CD4-positive, alpha-beta memory T cell (primary cell): ENCODE data around the gene ZNF844. TPM values are rescaled to one million over a fixed set of nuclear protein-coding genes. Genes with fewer than 3 reads are reported as not detected.

Source experiments
- CTCF ChIA-PET: fragments of 350-600 bp; sonication (Branson Sonifier 250); formaldehyde crosslinking; loops from one replicate; lab custom pipeline; 2021; ENCODE audit warnings: inconsistent platforms; ENCODE audit not compliant: partially characterized antibody; lab: Charles Lee
- POLR2A ChIA-PET: fragments of 350-600 bp; sonication (Branson Sonifier 250); formaldehyde crosslinking; loops from one replicate; lab custom pipeline; 2021; ENCODE audit not compliant: partially characterized antibody; lab: Charles Lee
- DNase-seq, 5 donors: peaks; one replicate each; pipeline versions ENCODE4 v3.0.0 to v3.0.0-alpha.2; 2020 to 2022; ENCODE audit warnings: mixed read lengths in 1 of 5
- H3K27ac ChIP-seq: one replicate; pipeline ENCODE4 v1.7.0; 2013; ENCODE audit warnings: low read depth, low read length
- H3K27me3 ChIP-seq: 2 replicates; pipeline ENCODE4 v1.7.0; 2013; ENCODE audit warnings: mild to moderate bottlenecking, low read length, moderate library complexity; ENCODE audit not compliant: insufficient read depth
- H3K36me3 ChIP-seq: 2 replicates; pipeline ENCODE4 v1.7.0; 2013; ENCODE audit warnings: mild to moderate bottlenecking, low read length, moderate library complexity; ENCODE audit not compliant: insufficient read depth
- H3K4me1 ChIP-seq: 2 replicates; pipeline ENCODE4 v1.7.0; 2013; ENCODE audit warnings: mild to moderate bottlenecking, low read length, moderate library complexity; ENCODE audit not compliant: insufficient read depth
- H3K4me3 ChIP-seq, 2 donors: one replicate each; pipeline ENCODE4 v1.7.0; 2013; ENCODE audit warnings: low read length in 2 of 2, mild to moderate bottlenecking in 1 of 2
- H3K9me3 ChIP-seq, 2 donors: one replicate each; pipeline ENCODE4 v1.7.0; 2013; ENCODE audit warnings: low read length in 2 of 2, control low read depth in 1 of 2; ENCODE audit not compliant: control insufficient read depth in 1 of 2
- H3K27ac Mint-ChIP-seq, 7 donors: one replicate each; pipeline ENCODE4 v1.8.0; 2020 to 2021; ENCODE audit warnings: mixed read lengths in 7 of 7, mild to moderate bottlenecking in 6 of 7, inconsistent platforms in 3 of 7, moderate library complexity in 3 of 7
- H3K27me3 Mint-ChIP-seq, 2 donors: one replicate each; pipeline ENCODE4 v1.8.0; 2020 to 2021; ENCODE audit warnings: mixed read lengths in 2 of 2
- H3K36me3 Mint-ChIP-seq, 2 donors: one replicate each; pipeline ENCODE4 v1.8.0; 2020 to 2021; ENCODE audit warnings: mixed read lengths in 2 of 2, inconsistent platforms in 1 of 2, mild to moderate bottlenecking in 1 of 2
- H3K4me1 Mint-ChIP-seq, 4 donors: one replicate each; pipeline ENCODE4 v1.8.0; 2020 to 2021; ENCODE audit warnings: mixed read lengths in 4 of 4, mild to moderate bottlenecking in 1 of 4
- H3K4me3 Mint-ChIP-seq, 8 donors: one replicate each; pipeline ENCODE4 v1.8.0; 2020 to 2021; ENCODE audit warnings: mixed read lengths in 8 of 8, mild to moderate bottlenecking in 7 of 8, moderate library complexity in 6 of 8, inconsistent platforms in 3 of 8
- H3K9me3 Mint-ChIP-seq, 8 donors: one replicate each; pipeline ENCODE4 v1.8.0; 2020 to 2021; ENCODE audit warnings: mixed read lengths in 8 of 8, mild to moderate bottlenecking in 5 of 8, inconsistent platforms in 3 of 8, moderate library complexity in 1 of 8
- intact Hi-C: fragments of 100-400 bp; cut with micrococcal nuclease; formaldehyde crosslinking; loops from one replicate; pipeline ENCODE4 v1.15.1; 2023
- polyA plus RNA-seq, 2 donors: library from polyadenylated mRNA; unstranded; fragments of 300-500 nt; fragmentation: Illumina TruSeq; gene quantifications; one replicate each; pipeline ENCODE4 v1.2.3, GENCODE V29; 2021
- total RNA-seq, 2 experiments: library from RNA; stranded (reverse); gene quantifications; one replicate each; pipeline ENCODE4 v1.2.3, GENCODE V29; 2021

The ZNF844 gene
- total and polyA plus RNA-seq, 4 experiments from 2014 or later: 2.3 to 9.8 (median 6.0) TPM

DNA sequence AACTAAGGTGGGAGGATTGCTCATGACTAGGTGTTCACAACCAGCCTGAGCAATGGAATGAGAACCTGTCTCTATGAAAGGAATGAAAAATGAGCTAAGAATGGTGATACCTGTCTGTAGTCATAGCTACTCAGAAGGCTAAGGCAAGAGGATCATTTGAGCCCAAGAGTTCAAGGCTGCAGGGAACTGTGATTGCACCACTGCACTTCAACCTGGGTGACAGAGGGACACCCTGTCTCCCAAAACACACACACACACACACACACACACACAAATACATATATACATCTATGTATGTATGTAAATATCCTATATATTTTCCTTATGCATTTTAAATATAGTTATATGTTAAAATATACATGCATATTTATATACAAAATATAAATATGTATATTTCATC, 21.6 kb upstream of the ZNF844 start:
- no peaks in the 10 kb centered on the region for H3K36me3 ChIP-seq
- H3K27me3 ChIP-seq: no peaks in the 10 kb centered on the region
- no peak overlapping the region for H3K4me3 Mint-ChIP-seq
- no peak overlapping the region for H3K27ac Mint-ChIP-seq
- H3K4me1 ChIP-seq: no peaks in the 10 kb centered on the region
- POLR2A ChIA-PET: interaction anchor here (0.6 kb wide), 1 partner anchor 47 kb away, joined by 3 read pairs; no protein-coding TSS in a partner anchor
- no peaks in the 10 kb centered on the region for H3K27me3 Mint-ChIP-seq
- H3K4me1 Mint-ChIP-seq: no peaks in the 10 kb centered on the region
- H3K4me3 ChIP-seq: no peak overlapping the region
- no peak for DNase-seq
- H3K36me3 Mint-ChIP-seq: peaks cover 15 to 23% of the 10 kb centered on the region in 2 donors
- CTCF ChIA-PET: interaction anchor here (0.9 kb wide), 1 partner anchor 17 kb away, joined by 3 read pairs; no protein-coding TSS in a partner anchor
- peaks cover 0 to 75% (median 44%) of the 10 kb centered on the region in 8 donors for H3K9me3 Mint-ChIP-seq
- intact Hi-C loops: no loop called here
- peaks cover 0 to 24% of the 10 kb centered on the region in 2 donors for H3K9me3 ChIP-seq
- no peak overlapping the region for H3K27ac ChIP-seq

GRCh38 chr19:12043752-12044422, 20.6 kb upstream of the ZNF844 start:
- intact Hi-C loops: no loop called here
- Histone ChIP-seq H3K9me3 (peaks cover 0 to 24% of the 10 kb centered on the region in 2 donors), H3K4me3 (no peak overlapping the region), H3K4me1 (no peaks in the 10 kb centered on the region), H3K27me3 (no peaks in the 10 kb centered on the region), H3K27ac (no peak overlapping the region), H3K36me3 (no peaks in the 10 kb centered on the region)
- Mint-ChIP-seq H3K27me3 (no peaks in the 10 kb centered on the region), H3K9me3 (peaks cover 0 to 73% (median 44%) of the 10 kb centered on the region in 8 donors), H3K27ac (no peak overlapping the region), H3K36me3 (peaks cover 15 to 23% of the 10 kb centered on the region in 2 donors), H3K4me1 (no peaks in the 10 kb centered on the region), H3K4me3 (no peak overlapping the region)
- DNase-seq: no peak
- POLR2A ChIA-PET: no interaction called here
- CTCF ChIA-PET: no interaction called here

DNA sequence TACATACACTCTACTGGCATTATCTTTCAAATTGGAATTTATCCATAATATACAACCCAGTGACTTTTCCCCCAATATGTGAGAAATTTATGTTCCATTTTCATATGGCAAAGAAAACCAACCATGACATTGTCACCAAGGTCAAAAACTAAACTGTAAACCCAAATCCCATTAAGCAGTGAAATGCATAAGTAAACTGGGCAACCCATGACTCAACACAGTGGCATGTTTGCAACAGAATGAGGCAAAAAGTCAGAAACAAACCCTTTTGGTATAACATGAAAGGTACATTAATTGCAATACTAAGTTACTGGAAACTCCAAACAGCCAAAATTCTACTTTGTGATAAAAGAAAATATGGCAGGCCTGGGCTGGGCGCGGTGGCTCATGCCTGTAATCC, 16.7 kb upstream of the ZNF844 start:
- Histone ChIP-seq H3K4me3 (no peak overlapping the region), H3K27ac (no peak overlapping the region), H3K36me3 (no peaks in the 10 kb centered on the region), H3K9me3 (peaks cover 0 to 19% of the 10 kb centered on the region in 2 donors), H3K4me1 (peaks cover 9% of the 10 kb centered on the region), H3K27me3 (no peaks in the 10 kb centered on the region)
- peaks cover 6 to 7% (median 6%) of the 10 kb centered on the region in 4 donors for H3K4me1 Mint-ChIP-seq
- CTCF ChIA-PET: no interaction called here
- H3K27me3 Mint-ChIP-seq: peaks cover 3 to 7% of the 10 kb centered on the region in 2 donors
- H3K27ac Mint-ChIP-seq: no peak overlapping the region
- POLR2A ChIA-PET: no interaction called here
- intact Hi-C loops: no loop called here
- H3K9me3 Mint-ChIP-seq: peaks cover 3 to 58% (median 35%) of the 10 kb centered on the region in 8 donors
- no peak overlapping the region for H3K4me3 Mint-ChIP-seq
- H3K36me3 Mint-ChIP-seq: peaks cover 11 to 18% of the 10 kb centered on the region in 2 donors
- DNase-seq: no peak

GRCh38 chr19:12052091-12052496, 12.4 kb upstream of the ZNF844 start:
- H3K27ac Mint-ChIP-seq: no peak overlapping the region

GRCh38 chr19:12052497-12053169, 11.9 kb upstream of the ZNF844 start, which contains the start of gene ZNF878:
Gene ZNF878, minus strand, starts transcription at chr19:12052961. Its CDS starts 160 bp downstream, at chr19:12052801.
- peak within 1 kb of the TSS; percentile 30 to 55 for H3K4me3 ChIP-seq
- H3K27ac ChIP-seq: no peak within 1 kb of the TSS
- DNase-seq: peak in 3 of 5 donors; percentile 13 to 23 (median 15)
- peaks cover 13% of the 10 kb centered on the region for H3K4me1 ChIP-seq
- Mint-ChIP-seq H3K36me3 (peaks cover 0 to 4% of the 10 kb centered on the region in 2 donors), H3K27ac (peak within 1 kb of the TSS in 3 of 7 donors; percentile 9 to 88 (median 66)), H3K9me3 (peaks cover 2 to 17% (median 5%) of the 10 kb centered on the region in 8 donors), H3K4me1 (peaks cover 8 to 13% (median 11%) of the 10 kb centered on the region in 4 donors), H3K27me3 (peaks cover 11 to 19% of the 10 kb centered on the region in 2 donors), H3K4me3 (peak within 1 kb of the TSS; percentile 82 to 90 (median 87))
- no peaks in the 10 kb centered on the region for H3K9me3 ChIP-seq
- H3K36me3 ChIP-seq: no peaks in the 10 kb centered on the region
- POLR2A ChIA-PET: interaction anchor here (0.7 to 1.5 kb wide), 3 partner anchors 54 to 255 kb away, joined by 3 to 4 read pairs (median 3); no protein-coding TSS in a partner anchor
- no peaks in the 10 kb centered on the region for H3K27me3 ChIP-seq
- intact Hi-C loops: no loop called here
- CTCF ChIA-PET: interaction anchor here (0.7 to 1.4 kb wide), 3 partner anchors 10 to 129 kb away, joined by 3 to 4 read pairs (median 3); no protein-coding TSS in a partner anchor

More at GRCh38 chr19:12052091-12052496, 12.4 kb upstream of the ZNF844 start:
- peaks cover 2 to 23% (median 8%) of the 10 kb centered on the region in 8 donors for H3K9me3 Mint-ChIP-seq
- H3K36me3 Mint-ChIP-seq: peaks cover 0 to 6% of the 10 kb centered on the region in 2 donors
- Histone ChIP-seq H3K36me3 (no peaks in the 10 kb centered on the region), H3K27ac (no peak overlapping the region), H3K4me1 (peaks cover 13% of the 10 kb centered on the region), H3K27me3 (no peaks in the 10 kb centered on the region), H3K4me3 (peak overlapping the region in 1 of 2 donors; percentile 55), H3K9me3 (no peaks in the 10 kb centered on the region)
- intact Hi-C loops: no loop called here
- ChIA-PET POLR2A (interaction anchor here (0.6 to 1.5 kb wide), 4 partner anchors 55 to 342 kb away, joined by 3 to 4 read pairs (median 3); no protein-coding TSS in a partner anchor), CTCF (interaction anchor here (1.2 to 1.4 kb wide), 2 partner anchors 10 to 129 kb away, joined by 3 to 4 read pairs; no protein-coding TSS in a partner anchor)
- peaks cover 11 to 19% of the 10 kb centered on the region in 2 donors for H3K27me3 Mint-ChIP-seq
- H3K4me1 Mint-ChIP-seq: peaks cover 8 to 13% (median 11%) of the 10 kb centered on the region in 4 donors
- DNase-seq: no peak
- H3K4me3 Mint-ChIP-seq: peak overlapping the region; percentile 63 to 84 (median 80)

- CTCF ChIA-PET: interaction anchor here (0.9 to 3.2 kb wide), 5 partner anchors 35 to 258 kb away, joined by 3 to 14 read pairs (median 4); partner anchors contain the start of gene ZNF700
- H3K4me1 Mint-ChIP-seq: peaks cover 10 to 19% (median 15%) of the 10 kb centered on the region in 4 donors
Observed at GRCh38 chr19:12055784-12056183, 8.7 kb upstream of the ZNF844 start.

More at GRCh38 chr19:12055784-12056183, 8.7 kb upstream of the ZNF844 start:
- Mint-ChIP-seq H3K27ac (no peak overlapping the region), H3K9me3 (peaks cover 2 to 4% (median 3%) of the 10 kb centered on the region in 8 donors), H3K27me3 (peaks cover 11 to 19% of the 10 kb centered on the region in 2 donors), H3K4me3 (no peak overlapping the region), H3K36me3 (peaks cover 0 to 3% of the 10 kb centered on the region in 2 donors)
- no peaks in the 10 kb centered on the region for H3K9me3 ChIP-seq
- H3K36me3 ChIP-seq: no peaks in the 10 kb centered on the region
- peaks cover 13% of the 10 kb centered on the region for H3K4me1 ChIP-seq
- no peaks in the 10 kb centered on the region for H3K27me3 ChIP-seq
- intact Hi-C loops: loop anchor here (5.0 kb wide), 2 partner anchors 133 to 258 kb away; partner anchors contain the start of gene ZNF491
- DNase-seq: no peak
- POLR2A ChIA-PET: no interaction called here
- no peak overlapping the region for H3K27ac ChIP-seq
- H3K4me3 ChIP-seq: no peak overlapping the region
